NCI-H446 (cell line): ENCODE results near the gene EEF1AKMT1.

Experiments
- DNase-seq, 2 experiments: peaks; one replicate each; lab custom pipeline; 2025; lab: John Stamatoyannopoulos, UW

EEF1AKMT1 gene

GRCh38 chr13:20718958-20719566 lies 54.7 kb downstream of the EEF1AKMT1 start:
- DNase-seq = no peak

GRCh38 chr13:20717581-20718542 lies 55.9 kb downstream of the EEF1AKMT1 start:
- no peak for DNase-seq

- DNase-seq = peak in 1 of 2 experiments; percentile 23
Observed at GRCh38 chr13:20716951-20717350, 56.8 kb downstream of the EEF1AKMT1 start.

GRCh38 chr13:20715330-20715712 lies 58.4 kb downstream of the EEF1AKMT1 start:
- no peak for DNase-seq

GRCh38 chr13:20714563-20715329 lies 59.0 kb downstream of the EEF1AKMT1 start:
- peak in 1 of 2 experiments; percentile 66 for DNase-seq

- no peak for DNase-seq
Observed at GRCh38 chr13:20714161-20714560, 59.6 kb downstream of the EEF1AKMT1 start.

GRCh38 chr13:20713751-20714150 lies 60.0 kb downstream of the EEF1AKMT1 start:
- DNase-seq = no peak

- no peak for DNase-seq
Observed at GRCh38 chr13:20713014-20713376, 60.8 kb downstream of the EEF1AKMT1 start.

- peak in 1 of 2 experiments; percentile 62 for DNase-seq
Observed at GRCh38 chr13:20711301-20712044, 62.3 kb downstream of the EEF1AKMT1 start.

GRCh38 chr13:20709782-20710181 lies 64.0 kb downstream of the EEF1AKMT1 start:
- DNase-seq = no peak

- no peak for DNase-seq
Observed at GRCh38 chr13:20709369-20709768, 64.4 kb downstream of the EEF1AKMT1 start.

GRCh38 chr13:20708216-20708615 lies 65.5 kb downstream of the EEF1AKMT1 start:
- DNase-seq = no peak

GRCh38 chr13:20706661-20707060 lies 67.1 kb downstream of the EEF1AKMT1 start:
- no peak for DNase-seq

- DNase-seq = no peak
Observed at GRCh38 chr13:20704459-20705069, 69.2 kb downstream of the EEF1AKMT1 start.

- DNase-seq = peak; percentile 22 to 67
Observed at GRCh38 chr13:20703780-20704458, 69.8 kb downstream of the EEF1AKMT1 start.

GRCh38 chr13:20702915-20703779 lies 70.6 kb downstream of the EEF1AKMT1 start, which contains the start of gene IL17D:
TSS of gene IL17D (plus strand) at chr13:20703699. CDS start at chr13:20704002, 303 bp downstream.
- peak in 1 of 2 experiments; percentile 23 for DNase-seq

- no peak for DNase-seq
Observed at GRCh38 chr13:20702530-20702914, 71.2 kb downstream of the EEF1AKMT1 start.

GRCh38 chr13:20701461-20701860 lies 72.3 kb downstream of the EEF1AKMT1 start:
- DNase-seq = no peak

GRCh38 chr13:20700288-20700687 lies 73.5 kb downstream of the EEF1AKMT1 start:
- no peak for DNase-seq

GRCh38 chr13:20699715-20700114 lies 74.0 kb downstream of the EEF1AKMT1 start:
- DNase-seq = no peak
